CD4-positive, alpha-beta T cell treated with Interleukin-4 for 4 hours (primary cell): ENCODE measurements around the gene GLT6D1.

Source experiments
- DNase-seq: peaks from one replicate; pipeline ENCODE4 v3.0.0-alpha.2; 2020

Gene GLT6D1

DNA sequence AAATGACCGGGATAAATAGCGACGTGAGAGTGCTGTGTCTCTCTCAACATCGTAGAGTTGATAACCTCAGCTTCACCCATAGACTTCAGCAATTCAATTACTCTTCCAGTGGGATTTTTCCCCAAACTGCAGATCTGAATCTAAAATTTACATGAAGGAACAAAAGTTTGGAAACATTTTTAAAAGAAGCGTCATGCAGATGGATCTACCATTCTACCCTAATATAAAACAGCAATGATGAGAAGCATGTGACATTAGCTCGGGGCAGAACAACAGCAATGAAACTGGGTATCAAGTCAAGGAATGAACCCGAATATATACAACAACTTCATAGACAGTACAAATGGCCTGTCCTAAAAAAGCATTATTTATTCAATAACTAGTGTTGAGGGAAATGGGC lies 18.8 kb downstream of the GLT6D1 start:
- no peak for DNase-seq

- DNase-seq: no peak
Measured at GRCh38 chr9:135619599-135619886, 19.8 kb downstream of the GLT6D1 start.

DNA sequence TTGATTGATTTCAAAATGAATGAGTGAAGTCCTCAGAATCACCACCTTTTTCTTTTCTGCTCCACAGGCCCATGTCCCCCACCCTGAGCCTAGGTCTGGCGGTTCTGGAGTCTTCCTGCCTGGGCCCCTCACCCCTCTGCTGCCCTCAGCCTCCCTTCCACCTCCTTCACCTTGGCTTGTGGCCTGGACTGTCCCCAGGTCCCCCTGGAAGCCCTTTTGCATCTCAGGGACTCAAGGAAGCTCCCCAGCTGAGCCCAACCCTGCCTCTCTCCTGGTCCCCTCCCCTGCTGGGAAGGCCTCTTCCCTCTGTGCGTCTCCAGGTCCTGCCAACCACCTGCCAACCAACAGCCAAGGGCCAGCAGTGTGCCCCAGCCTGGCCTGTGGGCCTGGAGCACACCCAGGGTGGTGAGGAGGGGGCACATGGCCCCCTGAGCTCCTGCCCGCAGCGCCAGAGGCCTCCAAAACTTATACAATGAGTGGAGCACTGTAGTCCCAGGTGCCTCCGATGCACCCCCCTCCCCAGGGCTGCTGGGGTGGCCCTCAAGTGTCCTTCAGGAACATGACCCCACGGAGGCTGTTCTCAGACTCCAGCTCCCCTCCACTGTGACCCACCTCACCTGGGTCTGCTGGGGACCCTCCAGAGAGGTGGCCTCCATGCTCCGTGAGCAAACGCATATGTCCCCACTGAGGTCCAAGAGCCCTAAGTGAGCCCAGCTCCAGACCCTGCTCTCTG lies 20.3 kb downstream of the GLT6D1 start:
- no peak for DNase-seq

GRCh38 chr9:135617991-135618411 lies 21.3 kb downstream of the GLT6D1 start:
- DNase-seq: no peak

- DNase-seq: no peak
Measured at GRCh38 chr9:135617538-135617900, 21.8 kb downstream of the GLT6D1 start.

GRCh38 chr9:135616619-135617537 lies 22.5 kb downstream of the GLT6D1 start:
- DNase-seq: no peak

- no peak for DNase-seq
Measured at GRCh38 chr9:135615666-135616618, 23.4 kb downstream of the GLT6D1 start.

GRCh38 chr9:135614821-135615665 lies 24.3 kb downstream of the GLT6D1 start:
- no peak for DNase-seq

DNA sequence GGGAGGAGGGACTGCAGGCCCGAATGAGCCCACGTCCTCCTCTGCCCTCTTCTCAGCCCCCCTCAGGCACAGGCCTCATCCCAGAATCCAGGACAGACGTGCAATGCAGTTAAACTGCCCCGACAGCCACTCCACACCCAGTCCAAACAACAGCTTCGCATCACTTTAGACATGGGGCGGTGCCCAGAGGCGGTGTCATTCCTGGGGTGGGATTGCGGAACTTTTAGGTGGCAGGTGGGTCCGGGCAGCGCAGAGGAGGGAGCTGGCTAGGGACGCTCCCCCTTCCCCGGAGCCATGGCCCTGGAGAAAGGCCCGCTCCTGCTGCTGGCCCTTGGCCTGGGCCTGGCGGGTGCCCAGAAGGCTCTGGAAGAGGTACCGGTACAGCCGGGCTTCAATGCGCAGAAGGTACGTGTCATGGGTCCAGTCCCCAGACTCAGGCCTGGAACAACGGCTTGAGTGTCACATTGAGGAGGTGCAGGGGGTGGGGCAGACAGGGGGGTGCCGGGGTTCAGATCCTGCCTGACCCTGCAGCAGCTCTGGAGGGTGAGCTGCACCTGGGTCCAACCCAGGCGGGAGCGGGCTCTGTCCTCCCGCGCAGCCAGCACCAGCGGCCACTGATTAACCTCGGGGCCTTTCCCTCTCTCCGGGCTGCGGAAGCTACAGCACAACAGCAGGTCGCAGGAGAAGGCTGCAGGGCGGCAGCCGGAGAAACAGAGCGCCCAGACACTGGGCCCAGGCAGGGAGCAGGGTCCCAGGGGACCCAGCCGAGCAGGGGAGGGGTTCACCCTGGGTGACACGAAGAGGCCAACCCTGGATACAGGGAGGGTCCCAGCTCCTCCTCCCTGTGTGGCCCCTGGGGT lies 25.2 kb downstream of the GLT6D1 start:
- no peak for DNase-seq

DNA sequence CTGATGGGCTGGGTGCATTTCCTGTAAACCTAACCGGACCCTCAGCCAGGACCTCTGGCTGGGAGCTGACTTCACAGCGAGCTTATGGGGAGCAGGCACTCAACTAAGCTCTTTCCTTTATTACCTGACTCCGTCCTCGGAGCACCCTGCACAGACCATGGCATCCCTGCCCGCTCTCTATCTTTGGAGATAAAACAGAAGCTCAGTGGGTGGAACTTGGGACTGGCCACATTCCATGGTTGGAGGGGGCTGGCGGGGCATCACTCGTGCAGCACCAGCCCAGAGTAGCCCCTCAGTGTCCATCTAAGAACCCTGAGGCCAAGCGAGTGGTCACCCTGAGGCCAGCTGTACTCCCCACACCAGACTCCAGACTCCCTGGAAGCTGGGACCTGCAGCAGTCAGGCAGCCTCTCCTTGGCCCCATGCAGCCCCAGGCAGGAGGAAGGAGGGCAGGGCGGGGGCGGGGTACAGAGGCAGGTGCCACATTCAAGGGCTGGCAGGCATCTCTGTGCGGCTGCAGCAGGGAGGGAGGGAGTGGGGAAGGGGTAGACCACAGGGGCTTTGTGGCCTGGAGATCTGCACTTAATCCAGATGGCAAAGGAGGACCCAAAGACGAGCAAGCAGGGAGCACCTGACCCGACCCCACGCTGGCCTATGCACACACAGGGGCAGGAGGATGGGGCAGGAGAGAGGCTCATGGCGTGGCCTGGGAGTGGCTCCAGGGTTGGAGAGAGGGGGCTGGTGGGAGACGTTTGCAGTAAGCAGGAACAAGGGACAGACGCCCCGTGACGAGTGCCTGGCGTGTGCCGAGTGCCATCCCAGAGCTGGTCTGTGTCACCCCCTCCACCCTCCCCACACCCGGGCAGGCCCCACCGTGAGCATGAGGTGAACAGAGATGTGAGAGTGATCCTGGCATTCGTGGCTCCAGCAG lies 26.1 kb downstream of the GLT6D1 start:
- no peak for DNase-seq

DNA sequence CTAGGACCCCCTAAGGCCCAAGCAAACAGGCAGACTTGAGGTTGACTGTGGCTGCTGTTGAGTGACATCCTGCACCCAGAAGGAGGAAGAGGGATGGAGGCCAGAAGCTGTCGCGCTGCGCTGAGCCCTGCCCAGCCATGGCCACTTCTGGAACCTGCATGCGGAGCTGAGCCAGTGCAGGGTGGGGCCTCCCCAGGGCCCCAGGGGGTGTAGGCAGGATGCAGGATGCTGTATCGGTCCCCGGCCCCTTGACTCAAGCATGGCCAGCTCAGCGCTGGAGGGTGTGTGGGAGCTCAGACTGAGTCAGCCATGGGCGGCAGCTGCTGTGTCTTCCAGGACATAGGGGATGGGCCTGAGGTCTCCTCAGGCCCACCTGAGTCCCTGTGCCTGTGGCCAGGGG lies 26.9 kb downstream of the GLT6D1 start:
- DNase-seq: no peak

- no peak for DNase-seq
Measured at GRCh38 chr9:135611875-135612209, 27.5 kb downstream of the GLT6D1 start.

GRCh38 chr9:135611142-135611874 lies 28.0 kb downstream of the GLT6D1 start:
- no peak for DNase-seq

DNA sequence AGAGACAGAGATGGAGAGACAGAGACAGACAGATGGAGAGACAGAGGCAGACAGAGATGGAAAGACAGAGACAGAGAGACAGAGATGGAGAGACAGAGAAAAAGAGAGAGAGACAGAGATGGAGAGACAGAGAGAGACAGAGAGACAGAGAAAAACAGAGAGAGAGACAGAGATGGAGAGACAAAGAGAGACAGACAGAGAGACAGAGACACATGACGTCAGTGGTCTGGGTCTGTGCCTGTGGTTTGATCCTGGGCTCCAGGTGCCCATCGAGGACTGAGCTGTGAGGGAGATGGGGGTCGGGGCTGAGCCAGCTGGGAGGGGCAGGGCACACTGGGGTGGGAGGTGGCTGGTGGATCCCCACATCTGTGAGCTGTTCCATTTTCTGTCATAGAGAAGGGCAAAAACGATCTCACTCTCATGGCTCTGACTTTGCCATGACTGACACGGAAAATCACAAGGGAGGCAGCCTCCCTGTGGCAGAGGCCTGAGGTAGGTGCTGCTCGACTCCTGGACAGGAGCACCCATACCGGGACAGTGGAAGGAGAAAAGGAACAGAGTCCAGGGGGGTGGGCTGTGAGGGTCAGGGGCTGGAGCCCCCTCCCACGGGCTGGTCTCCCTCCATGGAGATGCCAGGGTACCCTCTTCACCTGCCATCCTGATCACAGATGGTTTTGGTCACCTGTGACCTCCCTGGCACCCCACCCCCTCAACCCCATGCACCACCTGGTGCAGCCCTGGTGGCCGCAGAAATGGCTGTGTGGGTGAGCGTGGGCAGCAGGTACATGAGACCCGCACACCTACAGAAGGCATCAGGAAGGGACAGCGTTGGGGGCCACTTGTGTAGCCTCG lies 28.8 kb downstream of the GLT6D1 start:
- no peak for DNase-seq

GRCh38 chr9:135609366-135609955 lies 29.9 kb downstream of the GLT6D1 start:
- no peak for DNase-seq

DNA sequence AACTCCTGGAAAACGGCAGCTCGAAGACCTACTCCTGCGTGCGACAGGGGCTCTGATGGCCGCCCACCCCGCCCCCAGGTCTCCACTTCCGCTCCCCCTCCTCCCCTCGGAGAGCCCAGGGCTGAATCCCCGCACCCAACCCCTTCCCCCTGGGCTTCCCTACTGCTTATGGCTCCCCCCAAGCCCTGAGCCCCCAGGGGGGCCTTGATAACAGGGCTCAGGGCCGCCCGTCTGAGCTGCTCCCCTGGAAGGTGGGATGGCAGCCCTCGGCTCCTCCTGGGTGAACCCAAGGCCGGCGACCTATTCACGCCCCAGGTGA lies 30.4 kb downstream of the GLT6D1 start:
- no peak for DNase-seq

GRCh38 chr9:135608294-135608998 lies 30.9 kb downstream of the GLT6D1 start:
- no peak for DNase-seq
